ENCODE measurements around the gene UPF2.
"Not testable (repeated sequence)": the region's sequence is repeated elsewhere in the genome, so short reads cannot be mapped to it uniquely, and the experiment has no call there.

The UPF2 gene

DNA sequence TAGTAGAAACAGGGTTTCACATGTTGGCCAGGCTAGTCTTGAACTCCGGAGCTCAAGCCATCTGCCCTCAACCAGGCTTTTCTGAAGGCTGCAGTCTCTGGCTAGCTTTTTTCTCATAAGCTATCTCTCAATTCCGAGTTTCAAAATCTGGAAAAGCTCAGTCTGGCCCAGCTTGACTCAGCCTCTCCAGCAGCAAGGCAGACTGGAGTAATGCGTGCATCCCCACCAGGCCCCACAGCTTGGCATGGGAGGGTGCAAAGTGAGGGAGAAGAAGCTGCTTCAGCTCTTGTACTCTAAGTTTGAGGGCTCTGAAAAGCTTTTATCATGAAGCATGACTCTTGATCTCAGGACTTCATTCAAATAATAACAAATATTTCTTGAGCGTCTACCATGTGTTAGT is 30.9 kb upstream of the UPF2 start:
- DNase-seq (ENCODE audit: low read depth): peak; percentile 62
- TF ChIP-seq, protein P1, sequence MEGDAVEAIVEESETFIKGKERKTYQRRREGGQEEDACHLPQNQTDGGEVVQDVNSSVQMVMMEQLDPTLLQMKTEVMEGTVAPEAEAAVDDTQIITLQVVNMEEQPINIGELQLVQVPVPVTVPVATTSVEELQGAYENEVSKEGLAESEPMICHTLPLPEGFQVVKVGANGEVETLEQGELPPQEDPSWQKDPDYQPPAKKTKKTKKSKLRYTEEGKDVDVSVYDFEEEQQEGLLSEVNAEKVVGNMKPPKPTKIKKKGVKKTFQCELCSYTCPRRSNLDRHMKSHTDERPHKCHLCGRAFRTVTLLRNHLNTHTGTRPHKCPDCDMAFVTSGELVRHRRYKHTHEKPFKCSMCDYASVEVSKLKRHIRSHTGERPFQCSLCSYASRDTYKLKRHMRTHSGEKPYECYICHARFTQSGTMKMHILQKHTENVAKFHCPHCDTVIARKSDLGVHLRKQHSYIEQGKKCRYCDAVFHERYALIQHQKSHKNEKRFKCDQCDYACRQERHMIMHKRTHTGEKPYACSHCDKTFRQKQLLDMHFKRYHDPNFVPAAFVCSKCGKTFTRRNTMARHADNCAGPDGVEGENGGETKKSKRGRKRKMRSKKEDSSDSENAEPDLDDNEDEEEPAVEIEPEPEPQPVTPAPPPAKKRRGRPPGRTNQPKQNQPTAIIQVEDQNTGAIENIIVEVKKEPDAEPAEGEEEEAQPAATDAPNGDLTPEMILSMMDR (conservative IDR thresholded peaks at IDR 0.05; ENCODE audit: low read length): no peak
- no peak overlapping the region for H3K4me3 ChIP-seq (ENCODE audit: low read length)

DNA sequence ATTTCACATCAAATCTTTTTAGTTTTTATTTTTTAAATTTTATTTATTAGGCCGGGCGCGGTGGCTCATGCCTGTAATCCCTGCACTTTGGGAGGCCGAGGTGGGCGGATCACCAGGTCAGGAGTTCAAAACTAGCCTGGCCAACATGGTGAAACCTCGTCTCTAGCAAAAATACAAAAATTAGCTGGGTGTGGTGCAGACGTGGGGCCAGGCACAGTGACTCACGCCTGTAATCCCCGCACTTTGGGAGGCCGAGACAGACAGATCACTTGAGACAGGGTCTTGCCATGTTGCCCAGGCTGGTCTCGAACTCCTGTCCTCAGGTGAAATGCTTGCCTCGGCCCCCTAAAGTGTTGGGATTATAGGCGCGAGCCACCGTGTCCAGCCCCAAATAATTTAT is 28.8 kb upstream of the UPF2 start:
- DNase-seq (ENCODE audit: low read depth); H3K4me3 ChIP-seq (ENCODE audit: low read length): not testable (repeated sequence)

DNA sequence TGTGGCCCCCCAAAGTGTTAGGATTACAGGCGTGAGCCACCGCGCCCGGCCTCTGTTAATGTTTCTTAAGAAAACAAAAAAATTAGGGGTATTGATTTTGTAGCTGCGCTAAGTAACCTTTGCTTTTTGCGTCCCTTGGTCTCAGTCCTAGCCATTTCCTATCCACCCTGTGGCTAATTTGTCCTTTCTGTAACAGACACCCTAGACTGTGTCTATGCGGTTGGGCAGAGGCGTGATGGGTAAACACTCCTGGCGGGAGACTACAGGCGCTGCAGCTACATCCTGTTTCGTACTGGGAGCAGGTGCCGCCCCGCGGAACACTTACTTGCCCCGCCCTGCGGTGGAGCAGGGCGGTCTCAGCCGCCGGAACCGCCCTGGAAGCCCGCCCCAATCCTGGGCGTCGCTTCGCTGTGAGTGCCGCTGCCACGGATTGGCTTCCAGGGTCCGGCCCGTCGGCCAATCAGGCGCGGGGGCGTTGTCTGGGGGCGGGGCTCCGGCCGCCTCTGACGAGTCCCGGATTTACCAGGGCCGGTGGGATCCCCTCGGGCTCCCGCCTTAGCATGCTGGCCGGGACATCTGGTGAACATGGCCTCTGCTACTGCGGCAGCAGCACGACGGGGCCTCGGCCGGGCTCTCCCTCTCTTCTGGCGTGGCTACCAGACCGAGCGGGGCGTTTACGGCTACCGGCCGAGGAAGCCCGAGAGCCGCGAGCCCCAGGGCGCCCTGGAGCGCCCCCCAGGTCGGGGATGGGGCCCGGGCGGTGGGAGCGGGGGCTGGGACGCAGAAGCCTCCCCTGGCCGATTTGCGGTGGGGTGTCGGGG is 26.1 kb upstream of the UPF2 start, which contains the start of gene DHTKD1:
TSS of gene DHTKD1 (plus strand) at position 506 of the 821 bp plus-strand sequence. CDS start at position 586, 80 bp downstream.
- peak within 1 kb of the TSS; percentile 92 for H3K4me3 ChIP-seq (ENCODE audit: low read length)
- DNase-seq (ENCODE audit: low read depth): peak; percentile 97
- TF ChIP-seq, protein P1 (conservative IDR thresholded peaks at IDR 0.05; ENCODE audit: low read length): peak; percentile 47

DNA sequence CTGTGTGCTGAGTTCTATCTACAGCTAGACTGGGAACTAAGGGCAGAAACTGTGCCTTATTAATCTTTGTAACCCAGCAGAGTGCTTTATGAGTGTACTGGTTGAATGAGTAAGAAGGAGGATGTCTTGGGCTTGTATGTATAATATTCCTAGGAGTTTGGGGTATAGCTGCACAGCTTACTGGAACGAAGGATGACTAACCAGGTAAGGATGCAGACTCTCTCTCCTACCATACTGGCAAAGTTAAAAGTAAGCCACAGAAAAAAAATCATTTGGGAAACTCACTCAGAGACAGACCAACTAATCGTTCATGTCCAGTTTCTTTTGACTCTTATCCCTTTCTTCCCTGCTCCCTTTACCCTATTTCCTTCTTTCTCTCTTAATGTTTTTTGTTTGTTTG is 24.7 kb upstream of the UPF2 start:
- TF ChIP-seq, protein P1 (conservative IDR thresholded peaks at IDR 0.05; ENCODE audit: low read length): no peak
- peak; percentile 75 for DNase-seq (ENCODE audit: low read depth)

DNA sequence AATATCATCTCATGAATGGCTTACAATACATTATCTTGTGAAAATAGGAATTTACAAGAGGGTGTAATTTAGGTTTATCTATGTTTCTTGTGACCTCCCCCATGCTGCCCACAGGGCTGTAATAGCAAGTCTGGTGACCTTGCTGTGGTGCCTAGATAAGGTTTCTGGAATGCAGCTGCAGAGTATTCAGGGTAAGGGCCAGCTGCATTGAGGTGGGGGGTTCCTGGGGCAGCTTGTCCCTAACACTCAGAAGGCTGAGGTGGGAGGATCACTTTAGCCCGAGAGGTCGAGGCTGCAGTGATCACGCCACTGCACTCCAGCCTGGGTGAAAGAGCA is 20.8 kb upstream of the UPF2 start:
- no peak for DNase-seq (ENCODE audit: low read depth)
- TF ChIP-seq, protein P1 (conservative IDR thresholded peaks at IDR 0.05; ENCODE audit: low read length): no peak
- H3K4me3 ChIP-seq (ENCODE audit: low read length): no peak overlapping the region

More for the DNA sequence above, 24.7 kb upstream of the UPF2 start:
- no peak overlapping the region for H3K4me3 ChIP-seq (ENCODE audit: low read length)

DNA sequence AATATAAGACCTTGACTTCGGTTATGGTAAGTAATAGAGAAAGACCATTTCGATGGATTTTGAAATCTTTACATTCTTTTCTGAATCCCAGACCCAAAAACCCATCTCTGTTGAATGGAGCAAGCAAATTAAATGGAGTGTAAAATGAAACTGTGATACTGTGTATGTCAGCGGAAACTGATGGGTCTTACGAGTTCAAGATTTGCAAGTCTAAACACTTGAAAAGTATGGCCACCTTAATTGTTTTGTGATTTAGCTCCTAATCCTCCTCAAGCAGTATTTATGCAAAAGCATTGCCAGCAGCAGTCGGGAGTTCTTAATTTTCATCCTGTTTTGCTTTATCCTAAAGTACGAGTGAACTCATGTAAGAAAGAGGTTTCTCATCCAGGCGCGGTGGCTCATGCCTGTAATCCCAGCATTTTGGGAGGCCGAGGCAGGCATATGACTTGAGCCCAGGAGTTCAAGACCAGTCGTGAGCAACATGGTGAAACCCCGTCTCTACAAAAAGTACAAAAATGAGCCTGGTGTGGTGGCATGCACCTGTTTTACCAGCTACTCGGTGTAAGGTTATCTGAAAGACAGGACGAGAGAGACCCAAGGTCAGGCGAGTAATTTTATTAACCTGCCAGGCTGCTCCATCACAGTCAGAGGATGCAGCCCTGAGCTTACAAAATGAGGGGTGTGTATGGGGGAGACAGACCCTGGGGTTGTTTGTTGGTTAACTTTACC is 20.3 kb upstream of the UPF2 start:
- TF ChIP-seq, protein P1 (conservative IDR thresholded peaks at IDR 0.05; ENCODE audit: low read length): no peak
- DNase-seq (ENCODE audit: low read depth): no peak
- H3K4me3 ChIP-seq (ENCODE audit: low read length): no peak overlapping the region

DNA sequence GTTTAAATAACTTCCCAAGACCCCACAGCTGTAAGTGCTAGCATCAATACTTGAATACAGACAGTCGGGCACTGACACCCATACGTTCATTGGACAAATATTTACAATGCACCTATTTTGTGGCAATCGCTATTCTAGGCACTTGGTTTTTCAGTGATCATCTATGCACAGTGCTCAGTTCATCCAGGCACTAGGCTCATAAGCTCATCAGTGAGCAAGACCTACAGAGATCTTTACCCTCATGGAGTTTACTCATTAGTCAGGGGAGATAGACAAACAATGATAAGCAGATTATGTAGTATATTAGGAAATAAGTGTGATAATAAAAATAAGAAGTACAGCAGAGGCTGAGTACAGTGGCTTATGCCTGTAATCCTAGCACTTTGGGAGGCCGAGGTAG is 18.5 kb upstream of the UPF2 start:
- TF ChIP-seq, protein P1 (conservative IDR thresholded peaks at IDR 0.05; ENCODE audit: low read length): no peak
- DNase-seq (ENCODE audit: low read depth): no peak
- no peak overlapping the region for H3K4me3 ChIP-seq (ENCODE audit: low read length)
